HFFc6 (cell line): ENCODE measurements around the gene WTIP. TPM values are rescaled to one million over a fixed set of nuclear protein-coding genes. Genes with fewer than 3 reads are reported as not detected.

ENCODE experiments used
- DNase-seq: peaks from one replicate; pipeline ENCODE4 v3.0.0-alpha.2; 2018
- H3K27ac Mint-ChIP-seq: 2 replicates; pipeline ENCODE4 v1.8.0; 2020; ENCODE audit warnings: mild to moderate bottlenecking, mixed read lengths
- H3K27me3 Mint-ChIP-seq: 2 replicates; pipeline ENCODE4 v1.8.0; 2021; ENCODE audit warnings: mild to moderate bottlenecking, moderate library complexity, mixed read lengths; ENCODE audit not compliant: insufficient read depth
- H3K36me3 Mint-ChIP-seq: 2 replicates; pipeline ENCODE4 v1.8.0; 2021; ENCODE audit warnings: low read depth, mixed read lengths
- H3K4me1 Mint-ChIP-seq: 2 replicates; pipeline ENCODE4 v1.8.0; 2020; ENCODE audit warnings: low read depth, mixed read lengths
- H3K4me3 Mint-ChIP-seq: 2 replicates; pipeline ENCODE4 v1.8.0; 2020; ENCODE audit warnings: mild to moderate bottlenecking, moderate library complexity, mixed read lengths
- H3K9me3 Mint-ChIP-seq: 2 replicates; pipeline ENCODE4 v1.8.0; 2020; ENCODE audit warnings: mild to moderate bottlenecking, mixed read lengths
- total RNA-seq, 6 experiments: library from RNA; stranded (reverse); fragmentation: NEBNext Ultra II Directional; extraction: Animal tissue kit (Norgen Biotek cat#: 25700); gene quantifications; 2 replicates in 1 of 6; 3 replicates in 5 of 6; pipeline ENCODE4 v1.2.3, GENCODE V29; 2021
- TF ChIP-seq, protein P1 (sequence below): fragments of 200-600 bp; sonication (generic); IDR thresholded peaks from 2 replicates; pipeline ENCODE4 v1.5.0; 2021; ENCODE audit warnings: antibody characterized with exemption, mild to moderate bottlenecking

WTIP gene
- total RNA-seq, 6 experiments from 2014 or later: 27.8 to 35.1 (median 29.4) TPM

DNA sequence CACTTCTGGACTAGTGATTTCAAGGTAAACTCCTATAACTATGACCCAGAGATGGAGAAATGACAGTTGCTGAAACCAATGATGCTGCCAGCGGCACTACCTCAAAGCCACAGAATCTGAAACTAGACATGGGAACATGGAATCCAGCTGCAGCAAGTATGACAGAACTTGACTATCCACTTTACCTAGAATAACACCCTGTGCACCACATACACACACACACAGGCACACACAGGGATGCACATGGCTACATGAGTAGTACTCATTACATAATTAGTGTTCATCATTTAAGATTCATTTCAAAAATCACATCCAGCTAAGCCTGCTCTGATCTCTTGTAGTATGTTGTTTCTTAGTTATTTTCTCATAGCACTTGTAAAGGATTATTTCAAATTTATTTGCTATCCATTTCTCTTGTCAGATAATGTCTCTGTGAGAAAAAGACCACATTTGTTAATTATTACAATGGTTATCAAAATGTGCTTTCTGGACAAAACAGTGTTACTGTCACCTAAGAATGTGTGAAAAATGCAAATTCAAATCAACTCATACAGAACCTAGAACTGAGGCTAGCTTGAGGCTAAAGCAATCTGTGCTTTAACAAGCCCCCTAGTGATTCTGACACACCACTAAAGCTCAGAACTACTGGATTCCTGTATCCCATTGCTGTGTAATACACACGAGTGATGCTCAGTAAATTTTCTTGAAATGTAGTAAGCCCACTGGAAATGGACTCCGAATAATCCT lies 59.4 kb downstream of the WTIP start:
- H3K27me3 Mint-ChIP-seq: no peaks in the 10 kb centered on the region; the same call in none of the 2 replicates
- peaks cover 36% of the 10 kb centered on the region for H3K9me3 Mint-ChIP-seq
- TF ChIP-seq, protein P1, sequence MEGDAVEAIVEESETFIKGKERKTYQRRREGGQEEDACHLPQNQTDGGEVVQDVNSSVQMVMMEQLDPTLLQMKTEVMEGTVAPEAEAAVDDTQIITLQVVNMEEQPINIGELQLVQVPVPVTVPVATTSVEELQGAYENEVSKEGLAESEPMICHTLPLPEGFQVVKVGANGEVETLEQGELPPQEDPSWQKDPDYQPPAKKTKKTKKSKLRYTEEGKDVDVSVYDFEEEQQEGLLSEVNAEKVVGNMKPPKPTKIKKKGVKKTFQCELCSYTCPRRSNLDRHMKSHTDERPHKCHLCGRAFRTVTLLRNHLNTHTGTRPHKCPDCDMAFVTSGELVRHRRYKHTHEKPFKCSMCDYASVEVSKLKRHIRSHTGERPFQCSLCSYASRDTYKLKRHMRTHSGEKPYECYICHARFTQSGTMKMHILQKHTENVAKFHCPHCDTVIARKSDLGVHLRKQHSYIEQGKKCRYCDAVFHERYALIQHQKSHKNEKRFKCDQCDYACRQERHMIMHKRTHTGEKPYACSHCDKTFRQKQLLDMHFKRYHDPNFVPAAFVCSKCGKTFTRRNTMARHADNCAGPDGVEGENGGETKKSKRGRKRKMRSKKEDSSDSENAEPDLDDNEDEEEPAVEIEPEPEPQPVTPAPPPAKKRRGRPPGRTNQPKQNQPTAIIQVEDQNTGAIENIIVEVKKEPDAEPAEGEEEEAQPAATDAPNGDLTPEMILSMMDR: no peak
- DNase-seq: no peak
- no peaks in the 10 kb centered on the region for H3K4me1 Mint-ChIP-seq
- H3K4me3 Mint-ChIP-seq: no peak overlapping the region
- 0 out of 2 replicates have a peak, but pooled peaks cover 5% of the 10 kb centered on the region for H3K36me3 Mint-ChIP-seq
- no peak overlapping the region for H3K27ac Mint-ChIP-seq

DNA sequence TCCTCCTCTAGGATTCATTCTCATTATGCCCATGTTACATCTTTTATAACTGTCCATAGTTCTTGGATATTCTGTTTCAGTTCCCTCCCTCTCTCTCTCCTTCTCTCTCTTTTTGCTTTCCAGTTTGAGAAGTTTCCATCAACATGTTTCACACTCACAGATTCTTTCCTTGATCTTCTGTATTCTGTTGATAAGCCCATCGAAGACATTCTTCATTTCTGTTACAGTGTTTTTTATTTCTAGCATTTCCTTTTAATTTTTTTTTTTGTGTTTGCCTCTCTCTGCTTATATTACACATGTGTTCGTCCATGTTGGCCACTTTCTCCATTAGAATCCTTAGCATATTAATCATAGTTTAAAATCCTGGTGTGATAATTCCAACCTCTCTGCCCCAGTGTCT lies 68.3 kb downstream of the WTIP start:
- H3K4me3 Mint-ChIP-seq: no peak overlapping the region
- no peaks in the 10 kb centered on the region for H3K4me1 Mint-ChIP-seq
- DNase-seq: no peak
- no peak overlapping the region for H3K27ac Mint-ChIP-seq
- H3K36me3 Mint-ChIP-seq: peaks cover 5% of the 10 kb centered on the region; the same call in 1 of the 2 replicates
- peaks cover 8% of the 10 kb centered on the region; the same call in 1 of the 2 replicates for H3K27me3 Mint-ChIP-seq
- TF ChIP-seq, protein P1: no peak
- H3K9me3 Mint-ChIP-seq: peaks cover 5% of the 10 kb centered on the region; the same call in 1 of the 2 replicates

DNA sequence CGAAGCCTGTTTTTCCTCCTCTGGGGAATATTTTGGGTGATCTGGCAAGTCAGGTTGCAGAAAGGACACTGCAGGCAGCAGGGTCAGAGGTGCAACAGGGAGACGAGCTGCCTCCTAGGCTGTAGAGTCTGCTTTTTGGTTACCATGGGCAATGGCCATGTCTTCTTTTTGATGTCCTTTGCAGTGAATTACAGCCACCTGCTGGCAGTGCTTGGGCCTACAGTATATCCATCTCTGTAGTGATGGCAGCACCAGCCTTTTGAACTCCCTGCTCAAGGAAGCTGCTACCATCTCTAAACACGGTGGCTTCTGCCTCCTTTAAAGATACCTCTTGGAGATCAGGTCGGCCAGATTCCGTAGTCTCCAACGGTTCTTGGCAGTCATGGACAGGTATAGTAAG lies 73.9 kb downstream of the WTIP start:
- no peaks in the 10 kb centered on the region; the same call in 1 of the 2 replicates for H3K36me3 Mint-ChIP-seq
- H3K27ac Mint-ChIP-seq: no peak overlapping the region
- peaks cover 31% of the 10 kb centered on the region for H3K27me3 Mint-ChIP-seq
- TF ChIP-seq, protein P1: peak; percentile 65
- no peaks in the 10 kb centered on the region for H3K9me3 Mint-ChIP-seq
- DNase-seq: peak; percentile 26
- no peak overlapping the region for H3K4me3 Mint-ChIP-seq
- H3K4me1 Mint-ChIP-seq: no peaks in the 10 kb centered on the region

DNA sequence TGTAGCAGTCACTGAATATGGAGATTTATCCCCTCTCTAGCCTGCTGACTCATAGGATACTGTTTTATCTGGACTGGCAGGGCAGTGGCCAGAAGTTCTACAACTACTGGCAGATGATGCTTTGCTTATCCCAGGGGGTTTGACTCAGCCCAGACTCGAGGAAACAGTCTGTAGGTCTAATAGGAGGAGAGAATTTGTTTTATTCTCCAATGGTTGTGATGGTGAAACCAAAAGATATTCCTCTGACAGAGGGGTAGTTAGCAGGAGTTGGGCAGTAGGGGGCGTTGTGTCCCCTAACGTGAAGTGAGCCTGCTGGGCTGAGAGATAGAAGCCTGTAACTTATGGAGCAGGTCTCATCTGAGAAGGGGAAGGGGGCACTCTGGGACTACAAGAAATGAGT lies 74.9 kb downstream of the WTIP start:
- no peaks in the 10 kb centered on the region for H3K4me1 Mint-ChIP-seq
- no peaks in the 10 kb centered on the region for H3K9me3 Mint-ChIP-seq
- H3K27me3 Mint-ChIP-seq: peaks cover 34% of the 10 kb centered on the region

DNA sequence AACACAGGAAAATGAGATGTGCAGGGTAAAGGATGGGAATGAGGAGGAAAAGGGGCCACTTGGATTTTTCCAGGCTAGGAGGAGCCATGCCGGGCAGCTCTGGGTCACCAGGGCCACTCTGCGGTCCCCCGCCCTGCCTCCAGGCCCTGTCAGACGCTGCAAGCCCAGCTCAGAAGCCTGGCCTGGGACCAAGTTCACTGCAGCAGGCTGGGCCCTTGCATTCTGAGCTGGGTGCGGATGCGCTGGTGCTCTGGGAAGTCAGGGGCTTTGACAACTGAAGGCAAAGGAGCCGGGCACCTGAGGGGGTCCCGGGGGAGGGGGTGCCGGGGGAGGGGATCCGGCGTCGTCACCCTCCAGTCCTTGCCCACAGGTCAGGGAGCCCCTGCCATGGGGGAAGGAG lies 77.5 kb downstream of the WTIP start:
- Mint-ChIP-seq H3K27ac (no peak overlapping the region), H3K9me3 (no peaks in the 10 kb centered on the region; the same call in 1 of the 2 replicates), H3K4me1 (no peaks in the 10 kb centered on the region), H3K27me3 (peaks cover 28% of the 10 kb centered on the region), H3K4me3 (no peak overlapping the region), H3K36me3 (no peaks in the 10 kb centered on the region)
- TF ChIP-seq, protein P1: no peak
- DNase-seq: no peak

More for the DNA sequence above, 74.9 kb downstream of the WTIP start:
- Mint-ChIP-seq H3K36me3 (no peaks in the 10 kb centered on the region), H3K4me3 (no peak overlapping the region), H3K27ac (no peak overlapping the region)
- no peak for DNase-seq
- TF ChIP-seq, protein P1: peak; percentile 70
